ENCODE data around the gene MAVS.

DNA sequence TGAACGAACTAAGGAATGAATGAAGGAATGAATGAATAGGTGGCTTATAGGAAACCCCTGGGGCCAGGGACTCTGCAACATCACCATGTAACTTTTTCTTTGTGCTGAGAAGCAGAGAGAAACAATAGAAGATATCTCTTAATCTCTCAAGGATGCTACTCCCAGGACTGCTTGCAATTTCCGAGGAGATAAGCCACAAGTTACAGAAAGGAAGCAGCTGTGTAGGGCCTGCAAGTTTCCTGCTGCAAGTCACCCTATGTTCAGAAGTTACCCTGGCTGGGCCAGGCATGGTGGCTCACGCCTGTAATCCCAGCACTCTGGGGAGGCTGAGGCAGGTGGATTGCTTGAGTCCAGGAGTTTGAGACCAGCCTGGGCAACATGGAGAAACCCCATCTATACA lies 7.3 kb upstream of the MAVS start:
- TF ChIP-seq, protein P1, sequence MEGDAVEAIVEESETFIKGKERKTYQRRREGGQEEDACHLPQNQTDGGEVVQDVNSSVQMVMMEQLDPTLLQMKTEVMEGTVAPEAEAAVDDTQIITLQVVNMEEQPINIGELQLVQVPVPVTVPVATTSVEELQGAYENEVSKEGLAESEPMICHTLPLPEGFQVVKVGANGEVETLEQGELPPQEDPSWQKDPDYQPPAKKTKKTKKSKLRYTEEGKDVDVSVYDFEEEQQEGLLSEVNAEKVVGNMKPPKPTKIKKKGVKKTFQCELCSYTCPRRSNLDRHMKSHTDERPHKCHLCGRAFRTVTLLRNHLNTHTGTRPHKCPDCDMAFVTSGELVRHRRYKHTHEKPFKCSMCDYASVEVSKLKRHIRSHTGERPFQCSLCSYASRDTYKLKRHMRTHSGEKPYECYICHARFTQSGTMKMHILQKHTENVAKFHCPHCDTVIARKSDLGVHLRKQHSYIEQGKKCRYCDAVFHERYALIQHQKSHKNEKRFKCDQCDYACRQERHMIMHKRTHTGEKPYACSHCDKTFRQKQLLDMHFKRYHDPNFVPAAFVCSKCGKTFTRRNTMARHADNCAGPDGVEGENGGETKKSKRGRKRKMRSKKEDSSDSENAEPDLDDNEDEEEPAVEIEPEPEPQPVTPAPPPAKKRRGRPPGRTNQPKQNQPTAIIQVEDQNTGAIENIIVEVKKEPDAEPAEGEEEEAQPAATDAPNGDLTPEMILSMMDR (IDR thresholded peaks at IDR 0.05): no peak
- TF ChIP-seq, protein P2, sequence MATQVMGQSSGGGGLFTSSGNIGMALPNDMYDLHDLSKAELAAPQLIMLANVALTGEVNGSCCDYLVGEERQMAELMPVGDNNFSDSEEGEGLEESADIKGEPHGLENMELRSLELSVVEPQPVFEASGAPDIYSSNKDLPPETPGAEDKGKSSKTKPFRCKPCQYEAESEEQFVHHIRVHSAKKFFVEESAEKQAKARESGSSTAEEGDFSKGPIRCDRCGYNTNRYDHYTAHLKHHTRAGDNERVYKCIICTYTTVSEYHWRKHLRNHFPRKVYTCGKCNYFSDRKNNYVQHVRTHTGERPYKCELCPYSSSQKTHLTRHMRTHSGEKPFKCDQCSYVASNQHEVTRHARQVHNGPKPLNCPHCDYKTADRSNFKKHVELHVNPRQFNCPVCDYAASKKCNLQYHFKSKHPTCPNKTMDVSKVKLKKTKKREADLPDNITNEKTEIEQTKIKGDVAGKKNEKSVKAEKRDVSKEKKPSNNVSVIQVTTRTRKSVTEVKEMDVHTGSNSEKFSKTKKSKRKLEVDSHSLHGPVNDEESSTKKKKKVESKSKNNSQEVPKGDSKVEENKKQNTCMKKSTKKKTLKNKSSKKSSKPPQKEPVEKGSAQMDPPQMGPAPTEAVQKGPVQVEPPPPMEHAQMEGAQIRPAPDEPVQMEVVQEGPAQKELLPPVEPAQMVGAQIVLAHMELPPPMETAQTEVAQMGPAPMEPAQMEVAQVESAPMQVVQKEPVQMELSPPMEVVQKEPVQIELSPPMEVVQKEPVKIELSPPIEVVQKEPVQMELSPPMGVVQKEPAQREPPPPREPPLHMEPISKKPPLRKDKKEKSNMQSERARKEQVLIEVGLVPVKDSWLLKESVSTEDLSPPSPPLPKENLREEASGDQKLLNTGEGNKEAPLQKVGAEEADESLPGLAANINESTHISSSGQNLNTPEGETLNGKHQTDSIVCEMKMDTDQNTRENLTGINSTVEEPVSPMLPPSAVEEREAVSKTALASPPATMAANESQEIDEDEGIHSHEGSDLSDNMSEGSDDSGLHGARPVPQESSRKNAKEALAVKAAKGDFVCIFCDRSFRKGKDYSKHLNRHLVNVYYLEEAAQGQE (IDR thresholded peaks at IDR 0.05; ENCODE audit: insufficient read depth in 1 of 2, low read depth in 2 of 2, low read length in 1 of 2): no peak
- no peak for TF ChIP-seq POLR2AphosphoS5 (IDR thresholded peaks at IDR 0.05; ENCODE audit: low read depth, low read length)
- no peak for TF ChIP-seq SIN3A (IDR thresholded peaks at IDR 0.05; ENCODE audit: borderline replicate concordance, insufficient read depth, low read depth, low read length)
- no peak for TF ChIP-seq TCF7L2 (IDR thresholded peaks at IDR 0.05; ENCODE audit: low read depth, low read length)

All from Panc1 (cell line).